Ovary (tissue), 3 donors: ENCODE results near the gene NTRK2.

ENCODE experiments used
- CTCF ChIP-seq, 3 donors: fragments of 450-650 bp in 2 of 3; fragments of 200-600 bp in 1 of 3; IDR thresholded peaks; one replicate each; pipeline versions ENCODE4 v1.5.1 to v1.8.0; 2016 to 2022; ENCODE audit warnings: antibody characterized with exemption in 3 of 3, mild to moderate bottlenecking in 1 of 3
- EP300 ChIP-seq: sonication (generic); formaldehyde crosslinking; IDR thresholded peaks from one replicate; pipeline ENCODE4 v1.6.1; 2017; ENCODE audit warnings: antibody characterized with exemption
- donor health status: DM: no; HTN: no; CAD: no.

GRCh38 chr9:84751921-84752320, 82.4 kb downstream of the NTRK2 start:
- TF ChIP-seq CTCF (IDR thresholded peaks at IDR 0.05) (no peak), EP300 (no peak)
